ENCODE results near the gene CTNND2. TPM values are rescaled to one million over a fixed set of nuclear protein-coding genes. Genes with fewer than 3 reads are reported as not detected.

CTNND2 gene
- total RNA-seq, 2 experiments from 2014 or later = not detected

GRCh38 chr5:11311272-11311671 is 593.0 kb downstream of the CTNND2 start:
- Mint-ChIP-seq H3K36me3 (ENCODE audit: low read depth) (no peaks in the 10 kb centered on the region), H3K9me3 (no peaks in the 10 kb centered on the region), H3K27ac (no peak overlapping the region), H3K4me1 (no peaks in the 10 kb centered on the region), H3K27me3 (no peaks in the 10 kb centered on the region), H3K4me3 (no peak overlapping the region)
- ChIA-PET CTCF (no interaction called here), POLR2A (no interaction called here)
- DNase-seq = no peak

- no peaks in the 10 kb centered on the region for H3K36me3 Mint-ChIP-seq (ENCODE audit: low read depth)
- no peaks in the 10 kb centered on the region for H3K9me3 Mint-ChIP-seq
- H3K27me3 Mint-ChIP-seq = no peaks in the 10 kb centered on the region
- POLR2A ChIA-PET = no interaction called here
- no peak overlapping the region for H3K4me3 Mint-ChIP-seq
- DNase-seq = no peak
- H3K4me1 Mint-ChIP-seq = no peaks in the 10 kb centered on the region
- H3K27ac Mint-ChIP-seq = no peak overlapping the region
- CTCF ChIA-PET = no interaction called here
Measured at GRCh38 chr5:11310158-11310557, 594.1 kb downstream of the CTNND2 start.

DNA sequence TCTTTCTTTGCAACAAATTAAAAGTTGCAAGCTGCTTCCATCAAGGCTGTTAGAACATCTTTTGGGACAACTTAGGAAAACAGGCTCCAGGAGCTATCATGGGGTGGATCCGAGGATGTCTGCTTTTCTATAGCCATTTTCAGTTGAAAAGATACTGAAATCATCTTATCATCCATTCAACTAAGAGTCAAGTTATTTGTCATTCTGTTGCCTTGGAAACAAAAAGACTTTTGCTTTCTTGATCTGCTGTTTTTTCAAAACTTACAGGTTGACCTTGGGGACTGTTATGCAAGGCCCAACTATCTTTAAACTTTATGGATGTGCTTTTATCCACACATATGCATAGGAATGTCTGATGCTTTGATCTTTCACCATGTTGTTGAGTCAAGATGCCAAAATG is 597.9 kb downstream of the CTNND2 start:
- Mint-ChIP-seq H3K4me3 (no peak overlapping the region), H3K27me3 (no peaks in the 10 kb centered on the region), H3K4me1 (no peaks in the 10 kb centered on the region), H3K9me3 (no peaks in the 10 kb centered on the region), H3K27ac (no peak overlapping the region), H3K36me3 (ENCODE audit: low read depth) (no peaks in the 10 kb centered on the region)
- no peak for DNase-seq
- POLR2A ChIA-PET = no interaction called here
- CTCF ChIA-PET = no interaction called here

- no peaks in the 10 kb centered on the region for H3K27me3 Mint-ChIP-seq
- H3K36me3 Mint-ChIP-seq (ENCODE audit: low read depth) = no peaks in the 10 kb centered on the region
- no peaks in the 10 kb centered on the region for H3K9me3 Mint-ChIP-seq
- DNase-seq = no peak
- POLR2A ChIA-PET = no interaction called here
- H3K4me3 Mint-ChIP-seq = no peak overlapping the region
- no peak overlapping the region for H3K27ac Mint-ChIP-seq
- CTCF ChIA-PET = no interaction called here
- no peaks in the 10 kb centered on the region for H3K4me1 Mint-ChIP-seq
Measured at GRCh38 chr5:11305245-11305644, 599.0 kb downstream of the CTNND2 start.

DNA sequence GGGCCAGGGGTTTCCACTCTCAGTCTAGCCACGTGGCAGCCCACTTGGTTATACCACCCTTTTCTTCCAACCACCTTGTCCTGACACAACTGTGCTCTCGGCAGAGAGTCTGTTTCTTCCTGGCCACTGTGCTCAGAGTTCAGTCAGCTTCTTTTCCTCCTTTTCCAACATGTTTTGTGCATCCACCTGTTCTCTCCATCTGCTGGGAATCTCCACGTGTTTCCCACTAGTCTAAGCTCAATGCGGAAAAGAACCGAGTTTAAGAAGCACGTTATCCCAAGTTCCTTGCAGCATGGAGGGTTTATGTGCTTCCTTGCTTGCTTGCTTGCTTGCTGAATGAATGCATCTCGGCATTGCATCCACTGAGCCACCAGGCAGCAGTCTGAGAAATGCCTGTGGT is 599.6 kb downstream of the CTNND2 start:
- DNase-seq = no peak
- H3K36me3 Mint-ChIP-seq (ENCODE audit: low read depth) = no peaks in the 10 kb centered on the region
- H3K4me3 Mint-ChIP-seq = no peak overlapping the region
- ChIA-PET CTCF (no interaction called here), POLR2A (no interaction called here)
- H3K4me1 Mint-ChIP-seq = no peaks in the 10 kb centered on the region
- H3K9me3 Mint-ChIP-seq = no peaks in the 10 kb centered on the region
- H3K27ac Mint-ChIP-seq = no peak overlapping the region
- no peaks in the 10 kb centered on the region for H3K27me3 Mint-ChIP-seq

DNA sequence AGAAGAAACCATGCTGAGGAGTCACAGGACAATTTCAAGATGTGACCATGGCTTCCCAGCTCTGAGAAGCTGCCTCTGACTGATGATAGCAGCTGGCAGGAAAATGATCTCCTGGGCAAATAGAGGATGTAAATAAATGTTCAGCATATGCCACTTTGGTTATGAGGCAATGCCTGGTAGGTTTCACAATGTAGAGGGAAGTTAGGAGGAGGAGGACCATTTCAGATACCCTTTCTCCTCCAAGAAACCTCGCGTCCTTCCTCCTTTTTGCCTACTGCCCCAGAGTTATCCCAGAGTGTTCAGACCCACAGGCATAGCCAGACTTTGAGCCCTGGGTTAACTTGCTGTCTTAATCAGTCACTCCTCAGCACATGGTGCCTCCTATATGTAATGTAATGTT is 601.6 kb downstream of the CTNND2 start:
- ChIA-PET CTCF (no interaction called here), POLR2A (no interaction called here)
- no peak for DNase-seq
- no peaks in the 10 kb centered on the region for H3K27me3 Mint-ChIP-seq
- H3K27ac Mint-ChIP-seq = no peak overlapping the region
- H3K36me3 Mint-ChIP-seq (ENCODE audit: low read depth) = no peaks in the 10 kb centered on the region
- no peak overlapping the region for H3K4me3 Mint-ChIP-seq
- no peaks in the 10 kb centered on the region for H3K9me3 Mint-ChIP-seq
- no peaks in the 10 kb centered on the region for H3K4me1 Mint-ChIP-seq

DNA sequence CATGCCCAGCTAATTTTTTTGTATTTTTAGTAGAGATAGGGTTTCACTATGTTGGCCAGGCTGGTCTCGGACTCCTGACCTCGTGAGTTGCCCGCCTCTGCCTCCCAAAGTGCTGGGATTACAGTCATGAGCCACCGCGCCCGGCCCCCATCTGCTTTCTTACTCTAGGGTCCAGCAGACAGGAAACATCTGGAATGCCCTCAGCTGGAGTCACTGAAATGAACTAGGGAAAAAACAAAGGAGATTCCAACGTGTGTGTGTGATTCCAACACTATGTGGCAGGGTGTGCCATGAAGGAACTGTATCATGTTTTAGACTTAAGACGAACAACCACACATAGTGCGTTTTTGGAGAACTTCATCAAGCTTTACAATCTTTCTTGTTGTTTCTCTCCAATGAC is 603.1 kb downstream of the CTNND2 start:
- H3K27ac Mint-ChIP-seq = no peak overlapping the region
- no peaks in the 10 kb centered on the region for H3K4me1 Mint-ChIP-seq
- H3K4me3 Mint-ChIP-seq = no peak overlapping the region
- no peak for DNase-seq
- no peaks in the 10 kb centered on the region for H3K9me3 Mint-ChIP-seq
- POLR2A ChIA-PET = no interaction called here
- H3K36me3 Mint-ChIP-seq (ENCODE audit: low read depth) = no peaks in the 10 kb centered on the region
- no peaks in the 10 kb centered on the region for H3K27me3 Mint-ChIP-seq
- CTCF ChIA-PET = no interaction called here

- Mint-ChIP-seq H3K36me3 (ENCODE audit: low read depth) (no peaks in the 10 kb centered on the region), H3K4me3 (no peak overlapping the region), H3K27me3 (no peaks in the 10 kb centered on the region), H3K9me3 (no peaks in the 10 kb centered on the region), H3K4me1 (no peaks in the 10 kb centered on the region), H3K27ac (no peak overlapping the region)
- no peak for DNase-seq
- ChIA-PET POLR2A (no interaction called here), CTCF (no interaction called here)
Measured at GRCh38 chr5:11300736-11301135, 603.5 kb downstream of the CTNND2 start.

- Mint-ChIP-seq H3K4me1 (no peaks in the 10 kb centered on the region), H3K27me3 (no peaks in the 10 kb centered on the region), H3K27ac (no peak overlapping the region), H3K4me3 (no peak overlapping the region), H3K9me3 (no peaks in the 10 kb centered on the region), H3K36me3 (ENCODE audit: low read depth) (no peaks in the 10 kb centered on the region)
- POLR2A ChIA-PET = no interaction called here
- no peak for DNase-seq
- CTCF ChIA-PET = no interaction called here
Measured at GRCh38 chr5:11298877-11299276, 605.4 kb downstream of the CTNND2 start.

DNA sequence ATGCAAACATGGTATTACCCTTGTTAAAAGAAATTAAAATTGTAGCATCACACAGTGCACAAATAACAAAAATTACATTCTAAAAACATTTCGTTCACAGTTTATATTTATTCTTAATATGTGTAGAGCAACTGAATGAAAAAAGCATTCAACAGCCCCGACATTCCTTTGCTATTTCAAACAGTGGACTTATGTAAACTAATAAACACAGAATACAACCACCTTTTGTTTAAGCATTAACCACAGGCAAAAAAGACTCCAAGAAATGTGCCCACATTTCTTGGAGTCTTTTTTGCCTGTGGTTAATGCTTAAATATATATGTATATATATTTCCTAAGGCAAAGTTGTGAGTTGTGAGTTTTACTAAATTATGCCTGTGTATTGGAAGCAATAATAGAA is 610.7 kb downstream of the CTNND2 start:
- Mint-ChIP-seq H3K4me3 (no peak overlapping the region), H3K36me3 (ENCODE audit: low read depth) (no peaks in the 10 kb centered on the region), H3K27me3 (no peaks in the 10 kb centered on the region), H3K27ac (no peak overlapping the region), H3K4me1 (no peaks in the 10 kb centered on the region), H3K9me3 (no peaks in the 10 kb centered on the region)
- no peak for DNase-seq
- ChIA-PET POLR2A (no interaction called here), CTCF (no interaction called here)

- H3K9me3 Mint-ChIP-seq = no peaks in the 10 kb centered on the region
- ChIA-PET CTCF (no interaction called here), POLR2A (no interaction called here)
- no peaks in the 10 kb centered on the region for H3K27me3 Mint-ChIP-seq
- H3K4me1 Mint-ChIP-seq = no peaks in the 10 kb centered on the region
- H3K36me3 Mint-ChIP-seq (ENCODE audit: low read depth) = no peaks in the 10 kb centered on the region
- DNase-seq = no peak
- H3K4me3 Mint-ChIP-seq = no peak overlapping the region
- no peak overlapping the region for H3K27ac Mint-ChIP-seq
Measured at GRCh38 chr5:11292648-11293356, 611.4 kb downstream of the CTNND2 start.

GRCh38 chr5:11289733-11290132 is 614.5 kb downstream of the CTNND2 start:
- Mint-ChIP-seq H3K4me3 (no peak overlapping the region), H3K27ac (no peak overlapping the region), H3K36me3 (ENCODE audit: low read depth) (no peaks in the 10 kb centered on the region), H3K4me1 (no peaks in the 10 kb centered on the region), H3K27me3 (no peaks in the 10 kb centered on the region), H3K9me3 (no peaks in the 10 kb centered on the region)
- DNase-seq = no peak
- CTCF ChIA-PET = no interaction called here
- POLR2A ChIA-PET = no interaction called here

GRCh38 chr5:11289208-11289607 is 615.0 kb downstream of the CTNND2 start:
- no peak overlapping the region for H3K4me3 Mint-ChIP-seq
- no peak for DNase-seq
- ChIA-PET CTCF (no interaction called here), POLR2A (no interaction called here)
- H3K9me3 Mint-ChIP-seq = no peaks in the 10 kb centered on the region
- no peaks in the 10 kb centered on the region for H3K27me3 Mint-ChIP-seq
- no peaks in the 10 kb centered on the region for H3K36me3 Mint-ChIP-seq (ENCODE audit: low read depth)
- H3K27ac Mint-ChIP-seq = no peak overlapping the region
- no peaks in the 10 kb centered on the region for H3K4me1 Mint-ChIP-seq

- H3K9me3 Mint-ChIP-seq = peaks cover 5% of the 10 kb centered on the region
- H3K27ac Mint-ChIP-seq = no peak overlapping the region
Measured at GRCh38 chr5:11281842-11282241, 622.4 kb downstream of the CTNND2 start.

GRCh38 chr5:11277323-11277722 is 626.9 kb downstream of the CTNND2 start:
- no peak overlapping the region for H3K4me3 Mint-ChIP-seq
- no peak for DNase-seq
- no peaks in the 10 kb centered on the region for H3K4me1 Mint-ChIP-seq
- H3K27ac Mint-ChIP-seq = no peak overlapping the region
- no peaks in the 10 kb centered on the region for H3K27me3 Mint-ChIP-seq
- no peaks in the 10 kb centered on the region for H3K36me3 Mint-ChIP-seq (ENCODE audit: low read depth)
- peaks cover 4% of the 10 kb centered on the region for H3K9me3 Mint-ChIP-seq
- CTCF ChIA-PET = interaction anchor here (1.3 kb wide), 1 partner anchor 10 kb away, joined by 3 read pairs; no protein-coding TSS in a partner anchor
- POLR2A ChIA-PET = no interaction called here

More at GRCh38 chr5:11281842-11282241, 622.4 kb downstream of the CTNND2 start:
- POLR2A ChIA-PET = no interaction called here
- H3K4me1 Mint-ChIP-seq = no peaks in the 10 kb centered on the region
- H3K4me3 Mint-ChIP-seq = no peak overlapping the region
- H3K36me3 Mint-ChIP-seq (ENCODE audit: low read depth) = no peaks in the 10 kb centered on the region
- CTCF ChIA-PET = no interaction called here
- no peaks in the 10 kb centered on the region for H3K27me3 Mint-ChIP-seq
- DNase-seq = no peak

Measured in activated CD4-positive, alpha-beta memory T cell treated with anti-CD3 and anti-CD28 coated beads, Interleukin-2, amount 10 ng/mL, durations not matched to agents 7 days and 5 days (primary cell).